Testis (tissue), 3 donors: ENCODE results near the gene FBLN1. TPM values are rescaled to one million over a fixed set of nuclear protein-coding genes. Genes with fewer than 3 reads are reported as not detected.
A peak's percentile ranks its signal among the peaks of the same experiment; 100 is the strongest.
"Not testable (repeated sequence)": the region's sequence is repeated elsewhere in the genome, so short reads cannot be mapped to it uniquely, and the experiment has no call there.

Source experiments
- DNase-seq: peaks from one replicate; pipeline ENCODE4 v3.0.0-alpha.2; 2019
- H3K27ac ChIP-seq, 2 donors: fragments of 200-600 bp; sonication (generic); one replicate each; pipeline ENCODE4 v1.5.1; 2019
- H3K27me3 ChIP-seq: fragments of 200-600 bp; sonication (generic); one replicate; pipeline ENCODE4 v1.5.1; 2019
- H3K36me3 ChIP-seq: fragments of 200-600 bp; sonication (generic); one replicate; pipeline ENCODE4 v1.5.1; 2017; ENCODE audit warnings: low read depth; ENCODE audit errors: missing control alignments
- H3K4me1 ChIP-seq: fragments of 200-600 bp; sonication (generic); one replicate; pipeline ENCODE4 v1.5.1; 2019
- H3K4me3 ChIP-seq, 2 donors: fragments of 200-600 bp; sonication (generic); one replicate each; pipeline ENCODE4 v1.5.1; 2017 to 2019
- H3K9me3 ChIP-seq: fragments of 200-600 bp; sonication (generic); one replicate; pipeline ENCODE4 v1.5.1; 2017
- CTCF ChIP-seq, 3 experiments: fragments of 450-650 bp in 2 of 3; fragments of 200-600 bp in 1 of 3; sonication (generic) in 1 of 3; IDR thresholded peaks; one replicate each; pipeline ENCODE4 v1.5.1; 2016 to 2019; ENCODE audit warnings: antibody characterized with exemption in 3 of 3, mild to moderate bottlenecking in 2 of 3, moderate library complexity in 1 of 3
- POLR2A ChIP-seq: fragments of 450-650 bp; IDR thresholded peaks from one replicate; pipeline ENCODE4 v1.6.1; 2017; ENCODE audit warnings: antibody characterized with exemption, mild to moderate bottlenecking, moderate library complexity
- WGBS, 2 donors: methylation state at CpG; one replicate each; pipeline ENCODE4 v1.1.5; 2018; 5-methylcytosine and 5-hydroxymethylcytosine counted together
- intact Hi-C: fragments of 100-400 bp; cut with DNase I; formaldehyde crosslinking; loops from one replicate; pipeline ENCODE4 v1.15.1; 2023; ENCODE audit warnings: low total_unique reads
- polyA plus RNA-seq: library from polyadenylated mRNA; stranded (reverse); fragments of 350-450 nt; fragmentation: Illumina TruSeq; extraction: RNeasy Lipid Tissue Mini Kit (QIAGEN cat#74804); gene quantifications from one replicate; pipeline ENCODE4 v1.2.3, GENCODE V29; 2014; ENCODE audit warnings: low read depth, low replicate concordance; ENCODE audit not compliant: insufficient read depth
- total RNA-seq, 2 donors: library from RNA; depleted of rRNA; stranded (reverse); fragments of >200 nt; gene quantifications; one replicate each; pipeline ENCODE4 v1.2.3, GENCODE V29; 2016

The FBLN1 gene
- total and polyA plus RNA-seq, 3 donors from 2014 or later: 32.4 to 154 (median 42.2) TPM

GRCh38 chr22:45462034-45462655 lies 40.5 kb upstream of the FBLN1 start:
- H3K36me3 ChIP-seq: no peaks in the 10 kb centered on the region
- DNase-seq: no peak
- no peaks in the 10 kb centered on the region for H3K9me3 ChIP-seq
- WGBS, 2 donors: 92 to 95% methylated on average over 5 to 6 of the region's 6 CpGs
- no peaks in the 10 kb centered on the region for H3K27me3 ChIP-seq
- H3K27ac ChIP-seq: no peak overlapping the region
- H3K4me1 ChIP-seq: no peaks in the 10 kb centered on the region
- H3K4me3 ChIP-seq: no peak overlapping the region
- intact Hi-C loops: no loop called here
- TF ChIP-seq CTCF (IDR thresholded peaks at IDR 0.05) (no peak), POLR2A (no peak)

GRCh38 chr22:45463691-45464090 lies 39.0 kb upstream of the FBLN1 start:
- H3K36me3 ChIP-seq, H3K9me3 ChIP-seq, DNase-seq, intact Hi-C loops, H3K4me1 ChIP-seq, H3K27ac ChIP-seq, H3K27me3 ChIP-seq, H3K4me3 ChIP-seq: not testable (repeated sequence)
- WGBS, 2 donors: 96% methylated on average over 2 to 3 of the region's 3 CpGs

- no peak for TF ChIP-seq POLR2A
- TF ChIP-seq CTCF (IDR thresholded peaks at IDR 0.05): no peak
- no peaks in the 10 kb centered on the region for H3K36me3 ChIP-seq
- intact Hi-C loops: no loop called here
- H3K4me3 ChIP-seq: no peak overlapping the region
- no peaks in the 10 kb centered on the region for H3K27me3 ChIP-seq
- no peaks in the 10 kb centered on the region for H3K9me3 ChIP-seq
- no peak for DNase-seq
- H3K27ac ChIP-seq: no peak overlapping the region
- peaks cover 9% of the 10 kb centered on the region for H3K4me1 ChIP-seq
- 90 to 94% methylated on average over 3 of the region's 3 CpGs for WGBS, 2 donors
Measured at GRCh38 chr22:45465633-45466032, 37.0 kb upstream of the FBLN1 start.

DNA sequence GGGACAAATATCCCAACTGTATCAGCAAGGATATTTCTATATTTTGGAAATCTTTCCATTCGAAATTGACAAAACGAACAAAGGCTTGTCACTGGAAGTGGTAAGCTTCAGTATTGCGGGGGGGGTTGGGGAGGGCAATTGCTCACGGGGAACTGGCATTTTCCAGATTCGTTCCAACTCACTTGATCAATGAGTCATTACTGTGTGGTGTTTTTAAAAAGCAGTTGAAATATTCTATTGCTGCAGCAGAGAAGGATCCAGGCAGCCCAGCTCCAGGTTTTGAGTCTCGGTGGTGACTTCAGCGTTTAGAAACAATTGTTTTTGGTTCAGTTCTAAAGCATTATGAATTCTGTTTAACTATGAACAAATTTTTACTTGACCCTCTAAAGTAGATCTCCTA lies 33.8 kb upstream of the FBLN1 start:
- intact Hi-C loops: no loop called here
- Histone ChIP-seq H3K27me3 (no peaks in the 10 kb centered on the region), H3K4me3 (no peak overlapping the region), H3K27ac (no peak overlapping the region), H3K36me3 (no peaks in the 10 kb centered on the region), H3K4me1 (peaks cover 9% of the 10 kb centered on the region), H3K9me3 (no peaks in the 10 kb centered on the region)
- no peak for DNase-seq
- TF ChIP-seq POLR2A (no peak), CTCF (IDR thresholded peaks at IDR 0.05) (no peak)
- WGBS, 2 donors: 68 to 75% methylated on average over 7 of the region's 7 CpGs

- DNase-seq: no peak
- 52 to 57% methylated on average over 8 of the region's 8 CpGs for WGBS, 2 donors
- TF ChIP-seq CTCF (IDR thresholded peaks at IDR 0.05) (no peak), POLR2A (no peak)
Measured at GRCh38 chr22:45469281-45470073, 33.2 kb upstream of the FBLN1 start.

More at GRCh38 chr22:45469281-45470073, 33.2 kb upstream of the FBLN1 start:
- H3K4me3 ChIP-seq: no peak overlapping the region
- H3K4me1 ChIP-seq: peaks cover 14% of the 10 kb centered on the region
- intact Hi-C loops: no loop called here
- H3K9me3 ChIP-seq: no peaks in the 10 kb centered on the region
- no peaks in the 10 kb centered on the region for H3K36me3 ChIP-seq
- peak overlapping the region; percentile 34 to 63 for H3K27ac ChIP-seq
- no peaks in the 10 kb centered on the region for H3K27me3 ChIP-seq
